Measurements from ENCODE around the gene RGPD5.
"Not testable (repeated sequence)": the region's sequence is repeated elsewhere in the genome, so short reads cannot be mapped to it uniquely, and the experiment has no call there.

RGPD5 gene

DNA sequence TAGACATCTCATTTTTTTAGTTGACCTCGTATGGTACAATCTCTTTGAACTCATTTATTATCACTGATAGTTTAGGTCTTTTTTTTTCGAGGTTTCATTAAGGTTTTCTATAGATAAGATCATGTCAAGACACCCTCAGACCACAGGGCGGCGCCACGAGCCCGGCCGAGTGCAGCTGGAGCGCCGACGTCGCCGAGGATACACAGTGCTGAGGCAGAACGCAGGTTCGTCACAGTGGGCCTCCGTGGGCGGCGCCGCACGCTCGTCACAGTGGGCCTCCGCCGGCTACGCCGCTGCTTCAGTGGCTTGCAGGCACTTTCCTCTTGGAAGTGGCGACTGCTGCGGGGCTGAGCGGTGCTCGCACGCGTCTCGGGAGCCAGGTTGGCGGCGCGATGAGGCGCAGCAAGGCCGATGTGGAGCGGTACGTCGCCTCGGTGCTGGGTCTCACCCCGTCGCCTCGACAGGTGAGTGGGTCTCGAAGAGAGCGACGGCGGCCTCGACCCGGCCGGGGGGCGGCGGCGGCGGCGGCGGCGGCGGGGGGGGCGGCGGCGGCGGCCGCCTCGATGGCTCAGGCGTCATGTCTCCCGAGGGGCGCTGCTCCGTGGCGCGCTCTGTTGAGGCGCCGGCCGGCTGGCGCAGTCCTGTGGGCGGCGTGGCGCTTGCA, at the start of gene RGPD5:
TSS of gene RGPD5 (plus strand) at position 232 of the 664 bp plus-strand sequence. CDS start at position 393, 161 bp downstream.
- not testable (repeated sequence) for DNase-seq (ENCODE audit: low spot score)

DNA sequence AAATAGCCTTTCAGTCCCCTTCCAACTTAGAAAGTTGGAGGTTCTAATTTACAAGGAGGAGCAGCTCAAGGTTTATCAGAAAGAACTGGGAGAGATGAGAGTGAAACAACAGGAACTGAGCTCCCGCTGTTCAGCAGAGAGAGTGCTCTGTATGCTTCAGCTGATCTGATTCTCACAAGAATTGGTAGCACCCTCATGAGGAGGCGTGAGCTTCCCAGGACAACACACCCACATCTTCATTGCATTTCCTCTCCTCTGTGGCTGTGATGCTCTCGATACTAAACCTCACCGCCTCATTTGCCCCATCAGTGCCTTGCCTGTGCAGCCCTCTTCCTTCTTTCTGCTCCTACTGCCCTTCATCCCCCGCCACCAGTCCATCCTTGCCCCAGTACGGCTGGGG, 42.5 kb upstream of the RGPD5 start:
- DNase-seq (ENCODE audit: low spot score): not testable (repeated sequence)

DNA sequence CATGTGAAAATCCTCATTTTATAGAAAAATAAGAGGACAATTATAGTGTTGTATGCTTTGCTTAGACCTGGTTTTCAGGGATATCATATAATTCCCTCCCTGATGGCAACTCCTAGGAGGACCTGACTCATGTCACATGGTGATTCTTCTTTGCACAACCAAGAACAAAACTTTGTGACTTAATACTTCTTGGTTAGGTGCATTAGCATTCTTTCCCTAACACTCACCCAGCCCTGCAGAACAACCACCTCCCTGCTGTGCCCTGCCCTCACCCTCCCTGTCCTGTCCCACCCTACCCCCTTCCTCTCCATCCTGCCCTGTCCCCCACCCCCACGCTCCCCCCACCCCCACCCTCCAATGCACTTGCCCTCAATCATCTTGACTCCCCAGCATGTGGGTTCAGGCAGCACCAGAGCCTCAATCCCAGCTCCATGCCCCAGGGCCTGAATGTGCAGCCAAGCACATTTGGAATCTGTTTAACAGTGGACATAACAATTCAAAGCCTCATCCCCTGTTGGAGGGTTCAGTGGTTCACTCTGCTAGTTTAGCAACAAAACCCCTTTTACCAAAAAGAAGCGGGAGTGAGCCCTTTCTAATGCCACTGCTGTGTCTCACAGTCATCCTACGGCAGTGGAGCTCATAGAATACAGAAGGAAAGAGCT, 36.8 kb upstream of the RGPD5 start:
- DNase-seq (ENCODE audit: low spot score): not testable (repeated sequence)

DNA sequence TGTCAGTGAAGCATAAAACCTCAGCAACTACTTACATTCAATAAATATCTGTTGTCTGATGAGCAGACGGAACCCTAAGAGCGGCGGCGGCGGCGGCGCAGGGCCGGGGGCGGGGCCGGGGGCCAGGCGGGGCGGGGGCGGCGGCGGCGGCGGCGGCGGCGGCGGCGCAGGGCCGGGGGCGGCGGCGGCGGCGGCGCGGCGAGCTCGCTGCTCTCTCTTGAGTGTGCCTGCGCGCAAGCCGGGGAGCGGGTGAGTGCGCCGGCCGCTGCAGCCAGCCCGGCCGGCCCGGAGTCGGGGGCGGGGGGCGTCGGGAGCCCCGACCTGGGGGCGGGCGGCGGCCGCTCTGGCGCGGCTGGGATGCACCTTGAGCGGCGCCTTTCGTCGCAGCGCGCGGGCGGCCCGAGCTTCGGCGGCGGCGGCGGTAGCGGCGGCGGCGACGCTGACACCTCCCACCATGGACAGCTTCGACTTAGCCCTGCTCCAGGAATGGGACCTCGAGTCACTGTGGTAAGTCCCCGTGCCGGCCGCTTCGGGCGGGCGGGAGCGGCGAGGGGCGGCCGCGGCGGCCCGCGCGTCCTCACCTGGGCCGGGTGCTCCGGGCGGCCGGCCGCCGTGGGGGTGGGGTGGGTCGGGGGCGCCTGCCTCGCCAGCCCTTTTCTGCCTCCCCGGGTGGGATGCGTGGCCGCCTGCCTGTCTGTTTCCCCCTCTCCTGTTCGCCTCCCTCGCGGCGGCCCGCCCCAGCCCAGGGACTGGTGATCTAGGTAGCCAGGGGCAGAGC, 33.7 kb upstream of the RGPD5 start:
- DNase-seq (ENCODE audit: low spot score): not testable (repeated sequence)

DNA sequence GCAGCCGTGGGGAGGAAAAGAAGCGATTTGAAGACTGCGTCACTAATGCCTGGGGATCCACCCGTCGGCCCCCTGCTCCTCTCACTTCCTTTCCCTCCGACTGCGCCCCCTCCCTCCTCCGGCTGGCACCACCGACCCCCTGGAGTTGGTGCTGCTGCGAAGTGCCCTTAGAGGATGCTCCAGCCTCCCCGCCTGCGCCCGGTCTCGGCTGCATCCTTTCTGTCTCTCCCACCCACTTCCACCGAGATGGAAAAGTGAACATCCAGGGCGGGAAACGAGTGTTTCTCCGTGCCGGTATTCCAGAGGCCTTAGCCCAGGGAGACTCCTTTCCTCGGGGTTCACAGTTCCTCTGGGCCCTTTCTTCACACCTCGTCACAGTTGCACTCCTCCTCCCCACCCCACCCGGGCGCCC, 33.1 kb upstream of the RGPD5 start:
- not testable (repeated sequence) for DNase-seq (ENCODE audit: low spot score)

DNA sequence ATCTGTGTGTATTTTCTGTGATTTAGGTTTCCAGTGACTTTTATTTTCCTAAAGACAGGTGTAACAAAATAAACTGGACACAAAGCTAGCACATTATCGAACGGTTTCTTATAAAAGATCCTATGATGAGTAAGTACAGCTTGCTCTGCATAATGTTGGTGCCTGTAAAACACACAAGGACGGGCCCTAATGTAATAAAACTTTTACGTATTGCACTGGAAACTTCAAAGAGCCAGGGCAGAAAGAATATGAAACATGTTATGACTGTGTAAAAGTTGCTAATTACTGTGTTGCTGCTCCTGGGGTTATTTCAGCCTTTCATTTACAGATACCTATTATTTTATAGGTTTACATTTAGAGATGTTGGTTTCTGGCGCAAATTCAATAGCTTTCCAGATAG, 32.1 kb upstream of the RGPD5 start:
- not testable (repeated sequence) for DNase-seq (ENCODE audit: low spot score)

GRCh38 chr2:109766074-109766473, 28.0 kb upstream of the RGPD5 start:
- DNase-seq (ENCODE audit: low spot score): not testable (repeated sequence)

GRCh38 chr2:109766886-109767578, 27.1 kb upstream of the RGPD5 start:
- DNase-seq (ENCODE audit: low spot score): not testable (repeated sequence)

- DNase-seq (ENCODE audit: low spot score): not testable (repeated sequence)
Measured at GRCh38 chr2:109768934-109769333, 25.2 kb upstream of the RGPD5 start.

DNA sequence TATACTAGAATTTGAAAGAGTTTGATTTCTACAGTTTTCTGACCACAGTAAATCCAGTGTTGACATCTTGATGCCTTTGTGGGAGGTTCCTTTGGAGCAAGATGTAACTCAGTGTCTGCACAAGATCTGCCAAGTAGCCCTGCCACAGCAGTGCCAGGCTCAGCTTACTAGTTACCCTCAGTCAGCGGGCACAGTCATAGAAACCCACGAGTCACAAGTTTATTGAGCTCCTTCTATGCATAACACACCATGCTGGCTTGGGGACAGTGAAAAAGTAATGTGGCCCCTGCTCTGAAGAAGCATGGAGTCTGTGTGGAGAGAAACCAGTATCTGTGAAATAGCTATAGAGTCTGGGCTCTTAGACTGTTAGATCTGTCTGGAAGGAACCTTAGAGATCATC, 15.0 kb upstream of the RGPD5 start:
- DNase-seq (ENCODE audit: low spot score): not testable (repeated sequence)

DNA sequence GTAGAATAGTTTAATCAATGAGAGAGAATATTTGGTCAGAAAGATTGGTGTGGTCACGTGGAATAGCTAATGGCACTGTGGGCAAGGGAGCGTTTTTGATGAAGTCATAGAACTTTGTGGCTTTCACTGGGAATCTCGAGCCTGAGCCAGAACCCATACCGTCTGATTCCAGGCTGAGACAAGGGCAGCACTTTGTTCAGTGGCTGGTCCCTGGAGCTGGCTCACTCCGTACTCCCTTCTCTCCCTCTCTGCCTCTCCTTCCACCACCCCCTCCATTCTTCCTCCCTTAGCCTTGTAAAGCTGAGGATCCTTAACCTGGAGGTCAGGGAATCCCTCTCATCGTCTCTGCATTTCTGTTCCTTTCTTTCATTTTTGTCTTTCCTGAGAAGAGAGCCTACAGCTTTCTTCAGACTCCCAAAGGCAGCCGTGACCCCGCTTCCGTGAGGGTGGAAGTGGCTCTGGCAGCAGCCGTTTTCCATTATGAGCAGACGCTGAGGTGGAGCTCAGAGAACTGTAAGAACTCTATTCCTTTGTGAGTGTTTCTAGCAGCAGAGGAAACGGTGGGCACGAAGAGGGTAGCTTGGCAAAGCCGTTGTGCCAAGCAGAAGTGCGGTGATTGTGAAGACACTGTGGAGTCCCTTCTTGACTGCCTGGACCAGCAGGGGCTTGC, 12.8 kb upstream of the RGPD5 start:
- not testable (repeated sequence) for DNase-seq (ENCODE audit: low spot score)

DNA sequence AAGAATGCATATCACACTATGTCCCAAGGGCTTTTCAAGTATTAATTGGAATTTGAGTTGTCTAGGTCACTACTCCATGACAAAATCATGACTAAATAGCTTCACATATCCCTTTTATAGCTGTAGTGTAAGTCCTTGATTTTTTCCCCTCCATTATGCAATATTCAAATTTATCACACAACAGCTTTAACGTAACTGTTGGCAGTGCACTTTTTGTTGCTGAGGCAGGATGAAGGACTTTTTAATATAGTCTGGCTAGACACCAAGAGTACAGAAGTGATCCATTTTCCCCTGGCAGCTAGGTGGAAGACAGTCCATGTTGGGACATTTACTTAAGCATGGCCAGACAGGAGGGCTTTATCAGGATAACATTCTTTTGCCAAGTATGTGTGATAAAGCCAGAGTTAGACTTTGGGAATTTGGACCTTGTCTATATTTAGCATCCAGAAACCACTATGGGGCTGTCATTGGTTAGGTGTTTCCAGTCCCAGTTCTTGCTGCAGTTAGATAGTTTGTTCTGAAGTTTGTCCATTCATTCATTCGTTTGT, 11.6 kb upstream of the RGPD5 start:
- DNase-seq (ENCODE audit: low spot score): not testable (repeated sequence)

DNA sequence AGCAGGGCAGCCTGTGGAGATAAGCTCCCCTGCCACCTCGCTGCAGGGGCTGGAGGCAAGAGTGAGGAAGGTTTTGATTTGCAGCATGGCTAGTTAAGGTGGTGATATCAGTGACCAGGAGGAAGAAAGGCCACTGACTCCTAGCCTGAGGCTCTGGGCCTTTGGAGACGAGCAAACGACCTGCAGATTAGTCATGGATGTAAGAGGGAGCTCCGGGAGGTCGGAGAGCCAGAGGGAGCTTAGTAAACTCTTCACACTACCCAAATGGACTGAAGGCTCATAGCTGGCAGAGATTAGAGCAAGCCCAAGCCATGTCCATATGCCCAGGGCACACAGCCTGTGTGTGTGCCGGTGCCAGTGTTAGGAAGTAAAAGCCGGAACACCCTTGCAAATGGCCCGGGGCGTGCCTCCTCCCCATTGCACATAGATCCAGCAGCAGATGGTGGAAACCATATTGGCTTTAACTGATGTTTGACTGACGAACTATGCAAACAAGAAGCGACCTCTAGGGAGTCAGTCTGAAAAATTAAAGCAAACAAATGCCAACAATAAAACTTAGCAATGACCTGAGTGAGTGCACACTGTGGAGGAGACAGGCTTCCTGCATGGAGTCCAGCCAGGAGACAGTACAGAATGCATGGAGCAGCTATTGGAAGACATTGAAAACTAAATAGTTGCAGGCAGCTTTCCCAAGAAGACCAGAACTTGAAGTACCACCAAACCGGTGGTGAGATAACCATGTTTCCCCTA, 2.4 kb upstream of the RGPD5 start:
- not testable (repeated sequence) for DNase-seq (ENCODE audit: low spot score)

DNA sequence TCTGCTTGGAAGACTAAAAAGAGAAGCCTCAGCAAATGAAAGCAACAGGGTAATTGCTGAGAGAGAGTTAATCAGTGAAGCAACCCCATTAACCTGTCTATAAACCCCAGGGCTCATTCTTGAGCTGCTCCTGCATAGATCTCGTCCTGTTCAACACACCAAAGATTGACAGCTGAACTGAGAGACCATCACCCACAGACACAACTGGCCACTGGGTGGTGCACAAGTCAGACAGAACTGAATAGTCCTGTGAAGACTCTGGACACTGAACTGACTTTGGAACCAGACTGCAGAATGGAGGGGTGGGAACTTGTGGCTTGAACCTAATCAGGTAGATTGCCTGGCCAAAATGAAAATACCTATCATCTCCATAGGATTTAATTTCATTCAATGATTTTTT, 1.4 kb upstream of the RGPD5 start:
- DNase-seq (ENCODE audit: low spot score): not testable (repeated sequence)

- DNase-seq (ENCODE audit: low spot score): not testable (repeated sequence)
Measured at GRCh38 chr2:109871129-109871751, 77.1 kb downstream of the RGPD5 start.

- DNase-seq (ENCODE audit: low spot score): not testable (repeated sequence)
Measured at GRCh38 chr2:109876625-109877024, 82.5 kb downstream of the RGPD5 start.

- not testable (repeated sequence) for DNase-seq (ENCODE audit: low spot score)
Measured at GRCh38 chr2:109882112-109882511, 88.0 kb downstream of the RGPD5 start.

GRCh38 chr2:109888414-109888813, 94.3 kb downstream of the RGPD5 start:
- not testable (repeated sequence) for DNase-seq (ENCODE audit: low spot score)

DNA sequence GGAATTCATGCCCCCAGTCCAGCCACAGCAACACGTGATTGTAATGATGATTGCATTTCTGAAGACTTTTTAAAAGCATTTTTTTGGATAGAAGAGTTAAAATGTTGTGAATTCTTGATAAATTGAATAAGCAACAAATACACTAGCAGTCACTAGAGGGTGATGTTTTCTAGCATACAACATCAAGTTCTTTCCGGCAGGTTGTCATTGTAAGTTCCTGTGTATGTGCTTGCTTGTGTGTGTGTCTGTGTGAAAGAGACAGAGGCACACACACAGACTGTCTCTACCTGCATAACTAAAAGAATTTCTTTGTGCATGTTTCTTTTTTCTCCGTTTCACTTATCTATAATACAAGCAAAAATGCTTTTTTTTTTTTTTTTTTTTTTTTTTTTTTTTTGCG, 95.8 kb downstream of the RGPD5 start:
- not testable (repeated sequence) for DNase-seq (ENCODE audit: low spot score)

DNA sequence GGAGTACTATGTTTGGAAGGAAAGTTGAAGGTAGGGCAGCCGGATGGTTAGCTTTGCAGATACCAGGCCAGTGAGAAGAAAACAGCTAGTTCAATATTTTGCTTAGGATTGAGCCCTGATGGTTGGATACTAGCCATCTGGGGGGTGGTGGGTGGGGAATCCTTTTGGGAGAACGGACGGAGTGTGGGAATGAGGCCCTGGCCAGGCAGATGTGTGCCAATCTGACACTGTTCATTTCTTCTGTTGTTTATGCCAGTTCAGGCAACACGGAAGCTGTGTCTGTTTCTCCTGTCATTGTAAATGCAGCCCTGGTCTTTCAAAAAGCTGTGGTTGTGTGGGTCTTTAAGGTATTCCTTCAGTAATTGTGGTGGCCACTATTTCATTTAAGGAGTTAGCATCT, 96.9 kb downstream of the RGPD5 start:
- not testable (repeated sequence) for DNase-seq (ENCODE audit: low spot score)

Measured in NAMALWA (cell line).